Memory B cell (primary cell): ENCODE measurements around the gene CACNA1C.

Experiments used
- ATAC-seq: fragments of 150-1000 bp; cut with Tn5 transposase; 2 replicates; pipeline ENCODE4 v1.10.0; 2021; ENCODE audit warnings: low read depth, mild to moderate bottlenecking, moderate library complexity
- DNase-seq, 2 donors: peaks; one replicate each; pipeline ENCODE4 v3.0.0; 2022; ENCODE audit warnings: low spot score in 2 of 2
- H3K27ac Mint-ChIP-seq: one replicate; pipeline ENCODE4 v1.8.0; 2022; ENCODE audit warnings: mild to moderate bottlenecking, moderate library complexity, mixed read lengths
- H3K27me3 Mint-ChIP-seq: one replicate; pipeline ENCODE4 v1.8.0; 2022; ENCODE audit warnings: mixed read lengths
- H3K36me3 Mint-ChIP-seq: one replicate; pipeline ENCODE4 v1.8.0; 2022; ENCODE audit warnings: mild to moderate bottlenecking, mixed read lengths
- H3K4me1 Mint-ChIP-seq: one replicate; pipeline ENCODE4 v1.8.0; 2022; ENCODE audit warnings: mixed read lengths
- H3K4me3 Mint-ChIP-seq: one replicate; pipeline ENCODE4 v1.8.0; 2022; ENCODE audit warnings: mild to moderate bottlenecking, moderate library complexity, mixed read lengths
- H3K9me3 Mint-ChIP-seq: one replicate; pipeline ENCODE4 v1.8.0; 2022; ENCODE audit warnings: mixed read lengths

Gene CACNA1C

DNA sequence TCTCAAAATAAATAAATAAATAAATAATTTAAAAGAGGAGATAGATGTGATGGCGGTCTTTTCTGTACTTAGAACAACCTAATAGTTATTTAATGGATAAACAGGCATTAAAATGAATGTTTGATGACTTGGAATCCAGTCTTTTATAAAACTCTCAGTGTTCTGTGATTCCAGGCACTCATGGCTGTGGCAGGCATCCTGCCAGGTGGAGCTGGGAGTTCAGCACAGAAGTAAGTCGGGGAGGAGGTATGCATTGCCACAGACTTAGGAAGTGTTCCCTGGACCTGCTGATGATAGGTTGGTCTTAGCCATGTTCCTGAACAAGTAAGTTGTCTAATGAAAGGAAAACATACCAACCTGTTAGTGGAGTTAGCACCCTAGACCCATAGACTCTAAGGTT, 126.3 kb downstream of the CACNA1C start:
- no peaks in the 10 kb centered on the region for H3K9me3 Mint-ChIP-seq
- DNase-seq (no peak), ATAC-seq (no peak)
- no peaks in the 10 kb centered on the region for H3K4me1 Mint-ChIP-seq
- H3K27me3 Mint-ChIP-seq, result peaks cover 28% of the 10 kb centered on the region
- H3K27ac Mint-ChIP-seq, result no peak overlapping the region
- no peak overlapping the region for H3K4me3 Mint-ChIP-seq
- H3K36me3 Mint-ChIP-seq, result no peaks in the 10 kb centered on the region

DNA sequence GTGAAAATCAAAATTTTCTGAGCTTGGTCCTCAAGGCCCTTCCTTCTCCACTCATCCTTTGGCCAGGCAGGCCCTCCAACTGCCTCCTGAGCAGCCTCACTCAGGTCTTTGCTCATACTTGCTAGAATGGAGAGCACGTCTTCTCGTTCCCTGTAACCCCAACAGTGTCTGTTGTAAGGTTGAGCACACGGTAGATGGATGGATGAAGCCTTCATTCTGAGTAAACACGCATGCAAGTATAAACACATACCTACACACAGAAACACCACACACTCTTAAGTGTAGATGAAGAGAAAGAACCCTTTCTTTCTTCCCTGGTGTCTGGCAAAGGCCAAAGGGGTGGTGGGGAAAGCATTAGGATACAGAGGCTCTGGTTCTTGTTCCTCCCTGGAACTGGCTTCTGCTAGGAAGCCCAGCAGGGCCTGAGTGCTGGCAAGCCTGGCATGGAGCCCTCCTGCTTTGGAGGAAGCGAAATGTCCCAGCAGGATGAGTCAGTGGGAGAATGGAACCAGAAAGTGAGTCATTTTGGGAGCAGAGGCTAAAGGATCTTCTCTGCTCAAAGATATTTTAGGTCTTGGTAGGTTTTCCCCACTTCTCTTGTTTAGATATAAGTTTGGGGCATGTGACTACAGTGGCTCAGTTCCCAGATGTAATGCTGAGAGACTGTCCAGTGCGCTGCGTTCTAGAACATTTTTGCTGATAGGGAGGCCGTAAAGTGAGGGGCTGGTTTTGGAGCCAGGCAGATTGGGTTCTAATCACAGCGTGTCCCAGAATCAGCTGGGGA, 127.4 kb downstream of the CACNA1C start:
- Mint-ChIP-seq H3K4me3 (no peak overlapping the region), H3K36me3 (no peaks in the 10 kb centered on the region), H3K27me3 (peaks cover 32% of the 10 kb centered on the region), H3K27ac (no peak overlapping the region), H3K4me1 (peaks cover 4% of the 10 kb centered on the region), H3K9me3 (no peaks in the 10 kb centered on the region)
- no peak for ATAC-seq
- no peak for DNase-seq

DNA sequence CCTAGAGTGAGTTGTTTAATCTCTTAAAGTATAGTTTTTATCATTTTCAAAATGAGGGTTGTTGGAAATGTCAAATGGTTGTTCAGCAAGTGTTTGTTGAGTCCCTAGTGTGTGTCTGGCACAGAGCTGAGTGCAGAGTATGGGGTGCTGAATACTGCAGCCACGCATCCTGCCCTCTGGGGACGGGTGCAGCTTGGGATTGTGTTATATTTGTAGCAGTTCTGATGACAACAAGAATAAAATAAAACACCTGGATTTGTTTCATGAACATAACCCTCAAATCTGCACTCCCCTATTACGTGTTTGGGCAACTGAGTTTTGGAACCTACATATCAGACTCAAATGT, 127.9 kb downstream of the CACNA1C start:
- Mint-ChIP-seq H3K36me3 (no peaks in the 10 kb centered on the region), H3K4me3 (no peak overlapping the region), H3K4me1 (peaks cover 4% of the 10 kb centered on the region), H3K27me3 (peaks cover 32% of the 10 kb centered on the region), H3K27ac (no peak overlapping the region), H3K9me3 (no peaks in the 10 kb centered on the region)
- no peak for ATAC-seq
- no peak for DNase-seq

DNA sequence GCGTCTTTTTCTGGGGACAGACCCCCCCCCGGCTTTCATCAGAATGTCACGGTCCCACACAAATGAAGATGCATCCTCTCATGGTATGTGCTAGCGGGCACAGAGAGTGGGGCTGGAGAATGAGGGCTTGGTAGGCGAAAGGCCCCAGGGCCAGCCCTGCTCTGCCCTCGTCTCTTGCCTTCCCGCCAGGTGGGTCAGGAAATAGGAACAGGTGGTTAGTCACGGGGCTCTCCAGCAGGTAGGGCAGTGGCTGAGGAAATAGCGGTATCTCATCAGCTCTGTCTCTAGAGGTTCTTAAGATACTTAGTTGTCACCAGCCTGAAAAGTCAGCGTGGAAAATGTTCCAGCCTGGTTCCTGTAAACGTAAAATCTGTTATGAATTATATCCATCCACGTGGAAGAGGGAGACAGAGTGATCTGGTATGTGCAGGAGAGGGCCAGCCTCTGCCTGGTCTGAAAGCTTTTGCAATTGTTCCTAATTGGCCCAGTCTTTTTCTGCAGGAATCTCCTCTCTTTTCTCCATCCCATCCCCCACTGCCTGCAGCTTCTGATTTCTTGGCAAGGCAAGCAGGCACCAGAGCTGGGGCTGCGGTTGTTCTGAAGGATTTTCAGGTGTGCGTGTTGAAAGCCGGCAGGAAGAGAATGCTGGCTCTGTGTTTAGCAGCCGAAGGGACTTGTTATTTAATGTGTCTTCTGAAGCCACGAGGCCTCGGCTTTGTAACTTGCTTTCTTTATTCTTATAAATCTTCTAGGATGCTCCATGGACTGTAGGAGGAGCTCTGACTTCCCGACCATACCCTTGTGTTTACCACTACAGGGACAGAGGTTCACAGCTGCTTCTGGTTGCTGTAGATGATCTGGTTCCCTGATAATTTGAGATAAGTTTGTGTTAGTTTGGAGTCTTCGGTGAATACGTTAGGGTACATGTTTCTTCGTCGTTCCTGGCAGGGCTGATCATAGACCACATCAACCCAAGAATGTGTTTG, 131.1 kb downstream of the CACNA1C start:
- peaks cover 22% of the 10 kb centered on the region for H3K27me3 Mint-ChIP-seq
- no peak overlapping the region for H3K27ac Mint-ChIP-seq
- H3K4me1 Mint-ChIP-seq, result peaks cover 12% of the 10 kb centered on the region
- no peaks in the 10 kb centered on the region for H3K9me3 Mint-ChIP-seq
- no peaks in the 10 kb centered on the region for H3K36me3 Mint-ChIP-seq
- no peak for ATAC-seq
- DNase-seq, result no peak
- no peak overlapping the region for H3K4me3 Mint-ChIP-seq

DNA sequence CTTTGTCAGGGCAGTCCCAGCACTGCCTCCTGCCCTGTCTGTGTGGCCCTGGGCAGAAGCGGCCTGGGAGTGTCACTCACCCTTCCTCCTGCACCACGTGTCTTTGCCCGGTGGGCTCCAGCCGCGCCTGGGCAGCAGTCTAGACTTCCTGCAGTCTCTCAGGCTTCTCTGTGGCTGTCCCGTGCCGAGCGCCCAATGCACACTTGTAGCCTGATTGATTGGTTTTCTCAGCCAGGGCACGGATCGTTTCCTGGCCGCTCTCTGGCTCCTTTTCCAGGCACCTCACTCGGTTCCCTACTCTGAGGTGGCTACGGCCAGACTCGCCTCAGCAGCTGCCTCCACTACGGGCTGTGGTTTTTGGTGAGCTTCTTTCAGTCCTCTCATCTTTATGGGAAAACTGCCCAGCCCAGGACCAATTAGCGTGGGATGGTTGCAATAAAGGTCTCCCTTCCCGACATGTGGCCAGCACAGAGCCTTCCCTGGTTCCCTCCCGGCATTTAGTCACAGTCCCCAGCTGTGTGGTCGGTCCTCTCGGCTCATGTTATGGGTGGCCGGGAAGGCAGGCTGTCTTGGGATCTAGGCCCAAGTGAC, 133.1 kb downstream of the CACNA1C start:
- no peak for ATAC-seq
- DNase-seq, result no peak
- no peaks in the 10 kb centered on the region for H3K9me3 Mint-ChIP-seq
- H3K36me3 Mint-ChIP-seq, result no peaks in the 10 kb centered on the region
- H3K4me3 Mint-ChIP-seq, result no peak overlapping the region
- no peak overlapping the region for H3K27ac Mint-ChIP-seq
- peaks cover 13% of the 10 kb centered on the region for H3K27me3 Mint-ChIP-seq
- peaks cover 12% of the 10 kb centered on the region for H3K4me1 Mint-ChIP-seq

DNA sequence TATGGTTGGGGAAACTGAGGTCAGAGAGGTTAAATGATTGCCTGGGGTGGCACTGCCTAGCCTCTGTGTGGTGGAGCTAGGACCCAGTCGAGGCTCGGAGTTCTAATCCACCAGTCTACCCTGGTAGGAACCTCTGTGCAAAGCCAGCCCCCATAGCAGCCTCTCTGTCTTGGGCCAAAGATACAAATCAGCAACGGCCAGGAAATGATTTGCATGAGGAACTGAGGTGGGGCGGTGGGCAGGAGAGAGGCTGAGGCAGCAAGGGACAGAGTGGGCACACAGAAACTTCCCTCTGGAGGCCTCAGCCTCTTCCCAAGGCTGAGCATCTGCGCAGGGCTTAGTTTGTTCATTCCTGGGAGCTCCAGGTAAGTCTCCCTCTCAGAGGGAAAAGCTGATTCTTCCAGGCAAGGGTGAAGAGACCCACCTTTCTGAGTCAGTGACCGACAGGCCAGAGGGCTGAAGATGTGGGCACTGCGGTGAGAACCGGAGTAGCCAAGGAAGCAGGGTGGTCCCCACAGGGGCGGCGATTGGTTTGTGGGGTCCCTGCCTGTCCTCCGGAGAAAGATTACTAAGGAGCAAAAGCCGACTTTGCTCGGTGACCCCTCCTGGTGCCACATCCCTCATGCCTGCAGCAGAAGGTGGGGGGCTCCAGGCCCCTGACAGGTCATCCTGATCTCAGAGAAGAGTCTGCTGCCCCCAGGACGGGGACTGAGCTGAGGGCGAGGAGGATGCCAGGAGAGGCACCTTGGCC, 134.6 kb downstream of the CACNA1C start:
- no peaks in the 10 kb centered on the region for H3K9me3 Mint-ChIP-seq
- no peak overlapping the region for H3K4me3 Mint-ChIP-seq
- peaks cover 12% of the 10 kb centered on the region for H3K4me1 Mint-ChIP-seq
- no peaks in the 10 kb centered on the region for H3K36me3 Mint-ChIP-seq
- no peak for ATAC-seq
- peaks cover 9% of the 10 kb centered on the region for H3K27me3 Mint-ChIP-seq
- no peak for DNase-seq
- no peak overlapping the region for H3K27ac Mint-ChIP-seq

DNA sequence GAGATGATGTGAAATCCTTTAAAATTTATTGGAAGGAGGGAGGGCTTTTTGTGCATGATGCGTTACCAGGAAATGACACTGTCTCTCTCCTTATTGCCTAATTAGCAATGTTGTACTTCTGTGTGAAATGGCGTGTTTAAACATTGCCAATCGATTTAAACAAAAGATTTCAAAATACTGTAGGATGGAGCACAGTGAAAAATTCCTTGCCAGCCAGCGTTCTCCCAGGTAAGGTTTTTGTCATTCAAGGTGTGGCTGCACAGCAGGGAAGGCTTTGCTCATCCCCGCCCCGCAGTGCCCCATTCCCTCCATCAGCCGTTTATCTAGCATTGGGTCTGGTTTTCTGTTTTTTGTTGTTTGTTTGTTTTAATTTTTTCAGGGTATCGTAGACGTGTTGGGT, 137.3 kb downstream of the CACNA1C start:
- ATAC-seq (no peak), DNase-seq (no peak)
- Mint-ChIP-seq H3K36me3 (no peaks in the 10 kb centered on the region), H3K27ac (no peak overlapping the region), H3K4me1 (peaks cover 8% of the 10 kb centered on the region), H3K27me3 (no peaks in the 10 kb centered on the region), H3K9me3 (no peaks in the 10 kb centered on the region), H3K4me3 (no peak overlapping the region)

DNA sequence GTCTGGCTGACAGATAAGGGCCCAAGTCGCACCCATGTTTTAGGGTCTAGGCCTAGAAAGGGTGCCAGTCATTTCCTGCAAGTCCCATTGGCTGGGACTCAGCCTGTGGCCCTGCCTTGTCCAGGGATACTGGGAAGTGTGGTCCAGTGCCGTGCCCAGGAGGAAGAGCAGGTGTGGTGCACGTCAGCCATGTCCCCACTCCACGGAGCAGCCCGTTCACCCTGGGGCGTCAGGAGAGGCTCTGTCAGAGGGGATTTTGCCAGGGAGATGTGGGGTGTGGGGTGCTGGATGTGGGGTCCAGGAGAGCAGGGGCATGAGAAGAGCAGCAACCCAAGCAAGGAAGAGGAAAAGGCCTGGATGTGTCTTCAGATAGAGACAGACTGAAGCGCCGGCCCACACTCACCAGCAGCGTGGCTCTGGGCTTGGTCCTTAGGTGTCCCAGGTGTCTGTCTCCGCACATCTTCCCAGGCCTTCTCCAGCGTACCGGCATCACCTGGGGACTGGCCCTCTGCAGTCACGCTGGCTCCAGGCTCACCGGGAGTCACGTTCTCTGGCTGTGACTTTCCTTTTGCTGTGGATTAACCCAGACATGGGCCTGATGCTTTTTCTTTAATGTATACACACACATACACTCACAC, 138.2 kb downstream of the CACNA1C start:
- no peak overlapping the region for H3K27ac Mint-ChIP-seq
- peaks cover 8% of the 10 kb centered on the region for H3K4me1 Mint-ChIP-seq
- no peaks in the 10 kb centered on the region for H3K36me3 Mint-ChIP-seq
- H3K27me3 Mint-ChIP-seq, result no peaks in the 10 kb centered on the region
- DNase-seq, result no peak
- no peaks in the 10 kb centered on the region for H3K9me3 Mint-ChIP-seq
- no peak overlapping the region for H3K4me3 Mint-ChIP-seq
- ATAC-seq, result no peak

DNA sequence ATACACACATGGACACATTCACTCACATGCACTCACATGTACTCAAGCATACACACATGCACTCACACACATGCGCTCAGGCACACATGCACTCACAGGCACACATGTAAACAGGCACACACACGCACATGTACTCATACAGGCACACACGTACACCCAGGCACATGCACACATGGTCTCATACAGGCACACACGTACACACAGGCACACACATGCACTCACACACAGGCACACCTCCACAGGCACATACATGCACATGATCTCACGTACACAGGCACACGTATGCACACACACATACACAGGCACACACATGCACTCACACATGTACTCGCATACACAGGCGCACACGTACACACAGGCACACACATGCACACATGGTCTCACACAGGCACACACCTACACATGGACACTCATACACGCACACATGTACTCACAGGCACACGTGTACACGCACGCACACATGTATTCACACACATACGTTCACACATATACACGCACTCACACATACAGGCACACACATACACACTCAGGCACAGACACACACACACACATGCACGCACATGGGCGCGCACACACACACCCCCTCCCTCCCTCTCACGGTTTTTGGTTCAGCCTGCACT, 138.9 kb downstream of the CACNA1C start:
- no peak overlapping the region for H3K27ac Mint-ChIP-seq
- H3K36me3 Mint-ChIP-seq, result no peaks in the 10 kb centered on the region
- no peaks in the 10 kb centered on the region for H3K9me3 Mint-ChIP-seq
- H3K4me3 Mint-ChIP-seq, result no peak overlapping the region
- ATAC-seq (no peak), DNase-seq (no peak)
- peaks cover 2% of the 10 kb centered on the region for H3K27me3 Mint-ChIP-seq
- peaks cover 8% of the 10 kb centered on the region for H3K4me1 Mint-ChIP-seq

DNA sequence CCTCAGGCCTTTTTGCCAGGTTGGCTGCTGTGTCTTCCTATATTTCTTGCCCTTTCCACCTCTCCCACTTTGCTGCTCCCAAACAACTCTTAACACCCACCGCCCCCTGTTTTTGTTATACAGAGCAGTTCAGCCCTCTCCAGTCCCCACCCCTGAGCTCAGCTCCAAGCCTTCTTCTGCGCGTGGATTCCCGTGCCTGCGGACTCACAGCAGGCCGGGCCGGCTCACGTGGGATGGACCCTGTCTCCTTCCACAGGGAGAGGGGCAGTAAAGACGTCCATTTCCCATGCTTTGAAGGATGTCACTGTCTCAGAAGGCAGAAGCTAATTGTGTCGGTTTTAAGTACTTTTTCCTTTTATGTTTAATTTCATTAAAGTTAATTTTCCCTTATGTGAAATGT, 139.4 kb downstream of the CACNA1C start:
- Mint-ChIP-seq H3K9me3 (no peaks in the 10 kb centered on the region), H3K27ac (no peak overlapping the region), H3K4me1 (peaks cover 3% of the 10 kb centered on the region), H3K4me3 (no peak overlapping the region), H3K36me3 (no peaks in the 10 kb centered on the region), H3K27me3 (peaks cover 2% of the 10 kb centered on the region)
- DNase-seq (no peak), ATAC-seq (no peak)

DNA sequence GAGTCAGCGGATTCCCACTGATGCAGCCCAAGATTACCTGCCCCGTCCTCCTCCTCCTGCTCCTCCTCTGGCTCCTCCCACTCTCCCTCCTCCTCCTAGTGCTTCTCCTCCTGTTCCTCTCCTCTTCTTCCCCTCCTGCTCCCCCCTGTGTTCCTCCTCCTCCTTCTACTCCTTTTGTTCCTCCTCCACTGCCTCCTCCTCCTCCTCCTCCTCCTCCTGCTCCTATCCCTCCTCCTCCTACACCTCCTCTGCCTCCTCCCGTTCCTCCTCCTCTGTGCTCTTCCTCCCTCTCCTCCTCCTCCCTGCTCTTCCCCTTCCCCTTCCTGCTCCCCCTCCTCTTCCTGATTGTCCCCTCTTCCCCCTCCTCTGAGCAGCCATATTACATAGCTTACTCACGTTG, 141.3 kb downstream of the CACNA1C start:
- no peak for ATAC-seq
- Mint-ChIP-seq H3K27ac (no peak overlapping the region), H3K36me3 (no peaks in the 10 kb centered on the region), H3K27me3 (peaks cover 2% of the 10 kb centered on the region), H3K4me3 (no peak overlapping the region), H3K4me1 (no peaks in the 10 kb centered on the region), H3K9me3 (no peaks in the 10 kb centered on the region)
- no peak for DNase-seq

DNA sequence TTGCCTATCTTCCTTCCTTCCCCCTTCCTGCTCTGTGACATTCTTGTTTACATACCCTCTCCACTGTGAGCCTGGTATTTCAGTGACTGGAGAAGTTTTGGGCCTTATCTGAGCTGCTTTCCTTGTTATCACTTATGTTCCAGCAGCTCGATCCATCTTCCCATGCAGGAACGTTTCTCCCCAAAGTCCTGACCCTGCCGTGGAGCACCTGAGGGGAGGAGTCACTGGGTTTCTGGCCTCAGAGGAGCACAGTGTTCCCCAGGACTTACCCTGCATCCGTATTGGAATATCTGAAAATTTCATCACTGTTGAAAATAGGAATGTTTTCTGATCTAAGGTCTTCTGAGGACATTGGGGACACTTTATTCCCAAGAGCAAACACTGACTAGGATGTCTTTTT, 141.8 kb downstream of the CACNA1C start:
- Mint-ChIP-seq H3K27ac (no peak overlapping the region), H3K9me3 (no peaks in the 10 kb centered on the region), H3K4me3 (no peak overlapping the region), H3K36me3 (no peaks in the 10 kb centered on the region), H3K27me3 (peaks cover 2% of the 10 kb centered on the region), H3K4me1 (no peaks in the 10 kb centered on the region)
- DNase-seq, result no peak
- ATAC-seq, result no peak

DNA sequence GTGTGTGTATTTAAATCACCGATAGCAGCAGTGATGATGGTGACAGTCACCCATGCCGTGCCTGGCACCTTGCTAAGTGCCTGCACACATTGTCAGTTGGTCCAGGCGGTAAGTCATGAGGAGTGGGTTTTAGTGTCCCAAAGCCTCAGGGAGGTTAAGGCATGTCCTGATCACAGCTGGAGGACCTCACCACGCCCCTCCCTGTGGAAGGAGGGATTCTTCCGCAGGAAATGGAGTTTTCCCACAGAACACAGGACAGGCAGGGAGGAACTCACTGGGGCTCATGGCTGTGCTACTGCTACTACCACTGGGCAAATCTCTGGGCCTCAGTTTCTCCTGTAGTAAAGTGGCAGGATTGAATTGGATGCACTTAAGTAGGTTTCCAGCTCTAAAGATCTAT, 142.3 kb downstream of the CACNA1C start:
- DNase-seq, result no peak
- no peaks in the 10 kb centered on the region for H3K36me3 Mint-ChIP-seq
- H3K4me1 Mint-ChIP-seq, result no peaks in the 10 kb centered on the region
- no peak overlapping the region for H3K27ac Mint-ChIP-seq
- no peaks in the 10 kb centered on the region for H3K9me3 Mint-ChIP-seq
- H3K4me3 Mint-ChIP-seq, result no peak overlapping the region
- peaks cover 2% of the 10 kb centered on the region for H3K27me3 Mint-ChIP-seq
- no peak for ATAC-seq
